Vagina (tissue), 2 donors: ENCODE measurements around the gene MUC6.

Experiments
- POLR2A ChIP-seq, 2 donors: fragments of 450-650 bp; IDR thresholded peaks; one replicate each; pipeline ENCODE4 v1.6.1; 2017; ENCODE audit warnings: antibody characterized with exemption in 2 of 2, mild to moderate bottlenecking in 2 of 2, moderate library complexity in 2 of 2
- TF ChIP-seq, protein P1 (sequence below), 3 experiments: fragments of 450-650 bp in 2 of 3; fragments of 200-600 bp in 1 of 3; sonication (generic) in 1 of 3; IDR thresholded peaks; one replicate each; pipeline ENCODE4 v1.5.1; 2017 to 2019; ENCODE audit warnings: antibody characterized with exemption in 3 of 3, mild to moderate bottlenecking in 2 of 3, moderate library complexity in 2 of 3

DNA sequence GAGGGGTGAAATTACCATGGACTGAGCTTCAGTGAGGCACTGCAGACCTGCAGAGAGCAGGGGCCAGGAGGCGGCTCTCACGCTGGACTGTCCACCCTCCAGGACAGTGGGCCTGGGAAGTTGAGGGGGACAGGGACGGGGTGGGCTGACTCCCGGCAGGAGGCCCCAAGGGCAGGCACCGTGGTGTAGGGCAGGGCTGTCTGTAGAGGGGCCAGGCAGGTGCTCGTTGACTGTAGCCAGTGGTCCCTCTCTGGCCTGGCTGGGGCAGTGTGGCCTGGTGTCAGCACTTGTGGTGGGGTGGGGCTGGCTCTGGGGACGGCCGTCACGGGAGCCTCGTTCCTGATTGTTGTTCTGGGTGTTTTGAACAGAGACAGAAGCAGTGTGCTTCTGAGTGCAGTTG lies 46.4 kb downstream of the MUC6 start:
- TF ChIP-seq, protein P1, sequence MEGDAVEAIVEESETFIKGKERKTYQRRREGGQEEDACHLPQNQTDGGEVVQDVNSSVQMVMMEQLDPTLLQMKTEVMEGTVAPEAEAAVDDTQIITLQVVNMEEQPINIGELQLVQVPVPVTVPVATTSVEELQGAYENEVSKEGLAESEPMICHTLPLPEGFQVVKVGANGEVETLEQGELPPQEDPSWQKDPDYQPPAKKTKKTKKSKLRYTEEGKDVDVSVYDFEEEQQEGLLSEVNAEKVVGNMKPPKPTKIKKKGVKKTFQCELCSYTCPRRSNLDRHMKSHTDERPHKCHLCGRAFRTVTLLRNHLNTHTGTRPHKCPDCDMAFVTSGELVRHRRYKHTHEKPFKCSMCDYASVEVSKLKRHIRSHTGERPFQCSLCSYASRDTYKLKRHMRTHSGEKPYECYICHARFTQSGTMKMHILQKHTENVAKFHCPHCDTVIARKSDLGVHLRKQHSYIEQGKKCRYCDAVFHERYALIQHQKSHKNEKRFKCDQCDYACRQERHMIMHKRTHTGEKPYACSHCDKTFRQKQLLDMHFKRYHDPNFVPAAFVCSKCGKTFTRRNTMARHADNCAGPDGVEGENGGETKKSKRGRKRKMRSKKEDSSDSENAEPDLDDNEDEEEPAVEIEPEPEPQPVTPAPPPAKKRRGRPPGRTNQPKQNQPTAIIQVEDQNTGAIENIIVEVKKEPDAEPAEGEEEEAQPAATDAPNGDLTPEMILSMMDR (IDR thresholded peaks at IDR 0.05): no peak
- TF ChIP-seq POLR2A (IDR thresholded peaks at IDR 0.05): no peak
